Stimulated activated CD4-positive, alpha-beta T cell treated with anti-CD3 and anti-CD28 coated beads, TNF-alpha, amount 100 ng/mL, for 1 hour (primary cell): Measurements from ENCODE around the gene SCUBE1.

ENCODE experiments used
- DNase-seq, 3 donors: peaks; one replicate each; pipeline ENCODE4 v3.0.0-alpha.2; 2020; ENCODE audit warnings: low read depth in 3 of 3, low spot score in 1 of 3

SCUBE1 gene

GRCh38 chr22:43202326-43202725 lies 140.8 kb downstream of the SCUBE1 start:
- no peak for DNase-seq

GRCh38 chr22:43201486-43202219 lies 141.5 kb downstream of the SCUBE1 start:
- no peak for DNase-seq

- DNase-seq = no peak
Observed at GRCh38 chr22:43200555-43200954, 142.6 kb downstream of the SCUBE1 start.

GRCh38 chr22:43200031-43200430 lies 143.1 kb downstream of the SCUBE1 start:
- DNase-seq = no peak

GRCh38 chr22:43199541-43199940 lies 143.6 kb downstream of the SCUBE1 start:
- no peak for DNase-seq

GRCh38 chr22:43198936-43199335 lies 144.2 kb downstream of the SCUBE1 start:
- DNase-seq = no peak

DNA sequence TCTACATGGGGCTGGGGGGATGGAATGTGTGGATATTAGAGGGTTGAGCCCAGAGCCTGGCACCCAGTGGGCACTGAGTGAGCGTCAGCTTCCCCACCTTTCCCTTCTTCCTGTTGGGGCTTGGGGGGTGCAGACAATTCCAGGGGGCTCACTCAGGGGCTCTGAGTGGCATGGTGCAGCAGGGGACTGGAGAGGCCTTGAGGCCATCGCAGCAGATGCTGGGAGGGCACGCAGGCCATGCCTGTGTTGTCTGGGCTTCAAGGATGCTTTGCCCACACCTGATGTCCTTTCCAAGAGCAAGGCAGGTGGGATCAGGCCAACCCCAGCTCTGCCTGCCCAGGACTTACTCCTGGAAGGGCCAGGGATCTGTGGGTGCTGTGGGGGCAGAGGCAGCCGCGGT lies 145.0 kb downstream of the SCUBE1 start:
- DNase-seq = no peak

DNA sequence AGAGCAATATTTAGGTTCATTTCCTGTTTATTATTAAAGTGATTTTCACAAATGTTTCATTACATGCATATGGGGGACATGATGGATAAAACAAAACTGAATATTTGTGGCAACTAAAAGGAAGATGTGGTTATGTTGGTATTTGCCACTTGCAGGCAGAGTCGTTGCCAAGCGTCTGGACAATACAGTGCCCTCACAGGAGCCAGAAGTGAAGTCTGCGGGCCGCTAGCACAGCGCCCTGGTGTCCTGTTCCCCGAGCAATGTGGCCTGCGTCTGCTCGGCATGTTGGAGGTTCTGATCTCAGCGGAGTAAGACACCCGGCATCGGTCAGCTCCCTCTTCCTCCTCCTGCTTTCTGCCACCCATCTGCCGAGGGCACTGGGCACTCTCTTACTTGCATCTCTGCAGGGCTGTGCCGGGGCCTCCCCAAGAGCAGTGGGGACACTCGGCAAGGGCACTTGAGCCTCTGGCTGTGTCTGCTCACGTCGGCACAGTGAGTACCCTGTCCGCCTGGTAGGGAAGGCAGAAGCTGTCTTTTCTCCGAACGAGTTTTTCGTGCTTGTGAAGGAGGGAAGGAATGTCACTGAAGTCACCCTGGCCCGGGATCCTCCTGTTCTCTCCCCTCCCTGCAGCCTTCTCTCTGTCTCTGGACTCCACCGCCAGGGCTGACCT lies 145.8 kb downstream of the SCUBE1 start:
- no peak for DNase-seq

DNA sequence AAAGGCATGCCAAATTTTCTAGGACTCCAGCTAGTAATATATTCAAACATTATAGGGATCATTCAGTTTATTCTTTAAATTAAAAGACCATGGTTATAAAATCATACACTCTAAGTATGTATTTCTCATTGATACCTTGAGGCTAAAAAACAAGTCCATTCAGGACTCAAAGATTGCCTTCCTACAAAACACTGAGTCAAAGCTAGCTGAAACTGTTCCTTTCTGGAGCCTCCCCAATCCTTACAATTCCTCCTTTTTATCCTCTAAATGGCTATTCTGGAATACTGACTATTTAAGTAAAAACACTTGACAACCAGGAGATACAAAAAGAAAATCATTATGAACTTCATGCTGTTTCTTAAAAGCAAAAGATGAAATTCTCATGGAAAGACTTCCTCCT lies 151.3 kb downstream of the SCUBE1 start:
- DNase-seq = no peak

DNA sequence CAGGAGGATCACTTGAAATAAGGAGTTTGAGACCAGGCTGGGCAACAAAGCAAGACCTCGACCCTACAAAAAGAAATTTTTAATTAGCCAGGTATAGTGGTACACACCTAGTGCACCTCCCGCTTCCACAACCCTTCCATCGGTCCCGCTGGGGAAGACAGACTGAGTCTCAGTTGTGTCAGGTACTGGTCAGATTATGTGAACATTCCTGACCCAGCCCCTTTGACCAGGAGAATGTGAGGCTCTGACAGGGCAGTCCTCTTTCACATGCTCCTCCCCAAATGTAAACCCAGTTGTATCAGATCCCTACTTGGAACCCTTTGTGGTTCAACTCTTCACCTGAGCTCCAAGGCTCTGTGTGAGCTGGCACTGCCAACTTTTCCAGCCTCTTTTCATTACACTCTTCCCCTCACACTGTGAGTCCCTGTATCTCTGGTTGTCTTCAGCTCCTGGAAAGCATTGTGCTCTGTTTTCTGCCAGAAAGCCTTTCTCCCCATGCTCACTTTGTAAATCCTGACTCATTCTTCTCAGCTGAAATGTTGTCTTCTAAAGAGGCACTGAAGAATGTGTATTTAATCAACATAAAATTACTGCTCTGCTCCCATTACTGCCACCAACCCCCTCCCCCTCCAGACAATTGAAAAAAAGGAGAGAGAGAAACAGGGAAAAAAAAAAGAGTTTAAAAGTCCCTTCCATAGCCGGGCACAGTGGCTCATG lies 154.2 kb downstream of the SCUBE1 start:
- DNase-seq = no peak

DNA sequence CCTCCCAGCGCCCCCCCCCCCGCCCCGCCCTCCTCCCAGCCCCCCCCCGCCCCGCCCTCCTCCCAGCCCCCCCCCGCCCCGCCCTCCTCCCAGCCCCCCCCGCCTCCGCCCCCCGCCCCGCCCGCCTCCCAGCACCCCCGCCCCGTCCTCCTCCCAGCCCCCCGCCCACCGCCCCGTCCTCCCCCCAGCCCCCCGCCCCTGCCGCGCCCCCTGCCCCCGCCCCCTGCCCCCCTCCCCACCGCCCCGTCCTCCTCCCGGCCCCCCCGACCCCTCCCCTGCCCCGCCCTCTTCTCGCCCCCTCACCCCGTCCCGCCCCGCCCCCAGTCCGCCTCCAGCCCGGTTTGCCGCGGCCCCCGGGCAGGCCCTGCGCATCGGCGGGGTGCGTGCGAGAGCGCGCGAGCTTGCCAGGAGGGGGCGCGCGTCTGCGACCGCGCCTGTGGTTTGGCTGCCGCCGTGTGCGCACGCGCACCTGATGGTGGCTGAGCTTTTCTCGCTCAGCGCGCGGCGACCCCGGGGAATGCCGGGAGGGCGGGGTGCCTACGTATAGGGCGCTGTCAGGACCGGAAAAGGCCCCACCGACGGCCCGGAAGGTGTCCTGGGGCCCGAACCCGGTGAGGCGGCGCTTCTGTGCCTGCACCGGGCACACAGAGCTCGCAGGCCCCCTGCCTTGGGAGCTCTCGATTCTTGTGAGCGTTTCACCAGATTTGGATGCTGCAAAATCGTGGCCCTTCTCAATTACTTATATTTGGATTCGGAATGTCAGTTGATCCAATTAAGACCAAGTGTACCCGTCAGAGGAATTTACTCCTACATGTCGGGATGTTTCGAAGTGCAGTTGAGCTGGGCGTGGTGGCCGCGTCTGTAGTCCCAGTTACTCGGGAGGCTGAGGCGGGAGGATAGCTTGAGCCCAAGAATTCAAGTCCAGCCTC lies 155.7 kb downstream of the SCUBE1 start:
- peak; percentile 92 to 94 (median 94) for DNase-seq

DNA sequence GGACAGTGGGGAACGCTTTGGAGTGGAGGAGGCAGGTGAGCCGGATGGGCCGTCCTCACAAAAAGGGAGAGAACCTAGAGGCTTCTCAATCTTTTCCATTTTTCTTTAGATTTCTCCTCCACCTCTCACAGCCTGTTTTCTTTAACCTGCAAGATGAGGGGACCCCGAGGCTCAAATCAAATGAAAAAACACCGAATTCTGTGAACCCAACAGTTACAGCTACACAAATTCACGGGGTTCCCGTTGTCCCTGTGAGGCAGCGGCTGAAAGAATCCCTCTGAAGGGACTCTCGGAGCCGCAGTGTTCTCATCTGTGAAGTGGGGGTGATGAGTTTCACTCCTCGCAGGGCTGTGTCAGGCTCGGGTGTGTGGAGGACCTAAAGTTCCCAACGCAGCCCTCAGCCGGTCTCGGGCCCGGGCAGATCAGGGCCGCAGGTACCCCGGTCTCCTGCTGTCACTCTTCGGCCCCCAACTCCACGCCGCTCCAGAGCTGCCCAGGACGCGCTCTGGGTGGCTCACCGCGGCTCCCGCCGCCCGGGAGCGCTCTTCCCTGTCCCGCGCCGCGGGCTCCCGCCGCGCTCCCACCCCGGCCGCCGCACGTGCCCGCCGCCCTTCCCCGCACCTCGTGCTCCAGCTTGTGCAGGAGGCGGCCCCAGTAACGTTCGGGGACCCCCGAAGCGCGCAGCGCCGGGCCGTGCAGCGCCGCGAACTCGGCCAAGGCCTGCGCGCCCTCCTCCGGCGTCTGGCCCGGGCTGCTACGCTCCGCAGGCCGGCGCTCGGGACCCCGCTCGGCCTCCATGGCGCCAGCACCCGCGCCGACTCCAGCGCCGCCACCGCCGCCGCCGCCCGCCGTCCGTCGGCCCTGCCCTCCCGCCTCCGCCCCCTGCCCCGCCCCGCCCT lies 156.7 kb downstream of the SCUBE1 start, which contains the start of gene TTLL12:
TSS of gene TTLL12 (minus strand) at position 863 of the 899 bp plus-strand sequence. CDS start at position 798, 65 bp downstream.
- DNase-seq = peak; percentile 26 to 49 (median 47)

- DNase-seq = no peak
Observed at GRCh38 chr22:43185860-43186261, 157.3 kb downstream of the SCUBE1 start.

- DNase-seq = no peak
Observed at GRCh38 chr22:43183496-43184277, 159.5 kb downstream of the SCUBE1 start.

- no peak for DNase-seq
Observed at GRCh38 chr22:43182726-43183125, 160.4 kb downstream of the SCUBE1 start.

DNA sequence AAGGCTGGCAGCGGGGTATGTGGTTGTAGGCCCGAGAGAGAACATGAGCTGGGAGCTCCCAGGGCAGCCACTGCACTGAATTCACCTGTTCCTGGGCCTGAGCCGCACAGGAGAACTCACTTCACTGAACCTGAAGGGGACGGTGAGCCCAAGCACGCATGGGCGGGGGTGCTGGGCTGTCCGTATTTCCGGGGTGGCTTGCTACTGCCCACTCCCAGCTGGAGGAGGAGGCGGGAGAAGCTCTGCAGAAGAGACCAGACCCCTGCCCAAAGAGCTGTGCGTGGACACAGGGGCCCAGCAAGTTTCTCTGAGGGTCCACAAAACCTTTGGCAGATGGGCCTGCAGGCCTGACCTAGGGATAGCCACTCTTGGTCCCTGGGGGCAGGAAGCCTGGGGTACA lies 161.1 kb downstream of the SCUBE1 start:
- DNase-seq = no peak

DNA sequence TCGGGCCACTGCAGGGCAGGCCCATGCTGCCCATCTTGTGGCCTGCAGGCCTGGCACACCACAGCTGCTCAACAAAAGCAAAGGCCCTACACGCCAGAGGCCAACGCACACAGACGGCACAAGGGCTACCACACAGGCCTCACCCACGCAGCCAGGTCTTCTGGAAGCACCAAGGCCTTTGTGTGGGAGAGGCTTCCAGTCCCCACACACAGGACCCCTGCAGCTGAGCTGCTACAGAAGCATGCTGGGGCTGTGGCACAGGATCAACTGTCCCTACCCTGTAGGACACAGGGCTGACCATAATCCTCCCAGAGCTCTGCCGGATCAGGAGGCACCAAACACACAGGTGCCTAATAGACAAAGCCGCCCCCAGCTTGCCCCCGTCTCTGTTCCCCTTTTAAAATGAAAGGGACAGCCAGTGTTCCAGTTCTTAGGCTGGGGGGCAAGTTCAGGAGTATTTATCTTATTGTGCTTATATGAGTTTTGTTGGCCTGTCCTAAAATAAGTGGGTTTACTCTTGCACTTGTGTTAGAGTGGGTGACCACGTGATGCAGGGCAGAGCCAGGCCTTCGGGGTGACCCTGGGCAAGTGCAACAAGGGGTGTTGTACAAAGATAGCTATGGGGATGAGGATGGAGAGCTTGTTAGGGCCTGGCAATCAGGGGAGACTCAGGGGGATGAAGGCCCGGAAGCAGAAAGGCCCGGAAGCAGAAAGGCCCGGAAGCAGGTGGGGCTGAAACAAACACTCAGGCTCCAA lies 161.7 kb downstream of the SCUBE1 start:
- no peak for DNase-seq

DNA sequence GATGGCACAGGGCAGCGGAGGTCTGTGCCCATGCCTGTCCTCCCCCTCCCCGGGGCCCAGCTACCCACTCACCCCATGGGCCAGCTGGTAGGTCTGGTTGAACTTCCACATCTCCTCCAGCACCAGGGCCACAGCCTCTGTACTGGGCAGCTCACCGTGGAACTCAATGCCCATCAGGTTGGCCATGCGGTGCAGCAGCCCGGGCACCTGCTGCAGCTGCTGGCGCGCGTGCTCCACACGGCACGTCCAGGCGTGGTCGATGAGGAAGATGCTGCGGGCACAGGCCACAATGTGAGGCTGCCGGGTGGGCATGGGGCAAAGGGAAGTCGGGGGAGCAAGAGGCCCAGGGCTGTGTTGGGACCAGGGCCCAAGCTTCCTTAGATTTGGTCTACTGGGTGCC lies 162.5 kb downstream of the SCUBE1 start:
- no peak for DNase-seq

DNA sequence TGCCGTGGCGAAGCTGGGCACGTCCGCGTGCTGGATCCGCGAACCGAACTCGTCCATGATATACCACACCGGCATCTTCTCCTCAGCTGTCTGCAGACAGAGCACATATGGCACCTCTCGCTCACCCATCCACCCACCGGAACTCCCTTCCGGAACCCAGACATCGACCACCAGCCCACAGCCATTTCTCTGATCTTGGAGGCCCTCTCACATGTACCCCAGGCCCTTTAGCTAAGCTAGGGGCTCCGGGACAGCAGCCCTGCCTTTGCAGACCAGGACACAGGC lies 163.3 kb downstream of the SCUBE1 start:
- no peak for DNase-seq
